Loucy (cell line): Measurements from ENCODE around the gene SULT4A1.
"Not testable (repeated sequence)": the region's sequence is repeated elsewhere in the genome, so short reads cannot be mapped to it uniquely, and the experiment has no call there.

Experiments
- H2AFZ ChIP-seq: fragments of 200-600 bp; sonication (generic); 2 replicates; pipeline ENCODE4 v1.6.0; 2016; ENCODE audit warnings: antibody characterized with exemption, mild to moderate bottlenecking, low read length, moderate library complexity
- H3F3A ChIP-seq: fragments of 200-600 bp; 2 replicates; pipeline ENCODE4 v1.6.0; 2016; ENCODE audit warnings: antibody characterized with exemption, low read depth, mild to moderate bottlenecking
- H3K27me3 ChIP-seq: fragments of 200-600 bp; sonication (generic); 2 replicates; pipeline ENCODE4 v1.6.1; 2014; ENCODE audit warnings: low read length, mild to moderate bottlenecking; ENCODE audit not compliant: insufficient read depth, poor library complexity, severe bottlenecking
- H3K36me3 ChIP-seq: fragments of 200-600 bp; sonication (generic); 2 replicates; pipeline ENCODE4 v1.6.1; 2016; ENCODE audit warnings: low read length; ENCODE audit not compliant: insufficient read depth
- H3K4me1 ChIP-seq: fragments of 200-600 bp; sonication (generic); 2 replicates; pipeline ENCODE4 v1.5.1; 2014; ENCODE audit warnings: low read length, mild to moderate bottlenecking; ENCODE audit not compliant: insufficient read depth, poor library complexity, severe bottlenecking
- H3K4me2 ChIP-seq: fragments of 200-600 bp; sonication (generic); 2 replicates; pipeline ENCODE4 v1.6.0; 2014; ENCODE audit warnings: antibody characterized with exemption, low read length, low read depth, mild to moderate bottlenecking; ENCODE audit not compliant: poor library complexity, severe bottlenecking
- H3K4me3 ChIP-seq: fragments of 200-600 bp; sonication (generic); 2 replicates; pipeline ENCODE4 v1.5.1; 2014; ENCODE audit warnings: low read length, mild to moderate bottlenecking, mixed read lengths; ENCODE audit not compliant: poor library complexity, severe bottlenecking
- H3K79me2 ChIP-seq: fragments of 200-600 bp; sonication (generic); 2 replicates; pipeline ENCODE4 v1.6.1; 2014; ENCODE audit warnings: low read length; ENCODE audit not compliant: insufficient read depth
- H3K9ac ChIP-seq: fragments of 200-600 bp; sonication (generic); 2 replicates; pipeline ENCODE4 v1.6.0; 2014; ENCODE audit warnings: mild to moderate bottlenecking, low read depth, low read length, moderate library complexity; ENCODE audit not compliant: poor library complexity, severe bottlenecking
- H3K9me2 ChIP-seq: fragments of 200-600 bp; sonication (generic); replicated peaks from 2 replicates; pipeline ENCODE4 v1.6.1; 2016; ENCODE audit warnings: low read depth, low read length, mixed read lengths
- H3K9me3 ChIP-seq: fragments of 200-600 bp; sonication (generic); 2 replicates; pipeline ENCODE4 v1.6.1; 2014; ENCODE audit warnings: mild to moderate bottlenecking, antibody characterized with exemption, low read length, low read depth; ENCODE audit not compliant: insufficient read depth
- H4K20me1 ChIP-seq: fragments of 200-600 bp; sonication (generic); 2 replicates; pipeline ENCODE4 v1.6.0; 2014; ENCODE audit warnings: antibody characterized with exemption, low read length, mild to moderate bottlenecking; ENCODE audit not compliant: insufficient read depth, poor library complexity, severe bottlenecking
- EZH2phosphoT487 ChIP-seq: fragments of 200-600 bp; IDR thresholded peaks from 2 replicates; pipeline ENCODE4 v1.6.1; 2018; ENCODE audit warnings: antibody characterized with exemption, mild to moderate bottlenecking, moderate library complexity, borderline replicate concordance
- TF ChIP-seq, protein P1 (sequence below): fragments of 200-600 bp; sonication (generic); conservative IDR thresholded peaks from 2 replicates; pipeline ENCODE4 v1.5.1; 2014; ENCODE audit warnings: mild to moderate bottlenecking, antibody characterized with exemption, low read length

SULT4A1 gene

DNA sequence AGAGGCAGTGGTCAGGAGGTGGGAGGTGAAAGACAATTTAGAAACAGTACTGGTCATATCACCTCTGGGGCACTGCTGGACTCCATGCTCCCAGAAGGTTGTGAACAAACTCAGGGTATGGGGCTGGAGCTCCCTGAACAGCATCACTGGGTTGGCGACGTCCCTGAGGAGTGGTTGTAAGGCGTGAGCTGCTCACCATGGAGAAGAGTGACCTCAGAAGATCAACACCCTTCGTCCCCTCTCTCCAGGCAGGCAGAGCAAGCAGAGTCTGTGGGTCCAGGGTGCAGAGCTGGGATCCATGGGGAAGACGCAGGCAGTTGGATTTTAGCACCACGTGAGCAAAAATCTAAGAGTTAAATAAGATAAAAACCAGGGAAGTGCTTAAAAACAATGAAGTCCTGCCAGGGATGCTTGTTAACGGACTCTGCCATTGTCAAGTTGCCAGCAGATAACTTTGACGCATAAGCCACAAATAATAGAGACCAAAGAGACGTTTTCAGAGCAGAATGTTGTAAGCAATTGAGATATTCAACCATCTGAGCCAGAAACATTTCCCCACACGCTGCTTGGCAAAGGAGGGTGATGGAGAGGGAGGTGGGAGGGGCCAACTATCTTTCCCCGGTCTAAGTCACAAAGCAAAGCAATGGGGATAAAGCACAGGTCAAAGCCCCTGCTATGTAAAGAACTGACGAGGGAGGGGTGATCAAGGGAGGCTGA is 15.9 kb upstream of the SULT4A1 start:
- H3K9ac ChIP-seq, result no peak overlapping the region
- no peak overlapping the region for H2AFZ ChIP-seq
- no peak overlapping the region for H3K4me2 ChIP-seq
- H3K9me3 ChIP-seq, result no peaks in the 10 kb centered on the region
- H3K4me1 ChIP-seq, result no peaks in the 10 kb centered on the region
- H3K9me2 ChIP-seq, result no peaks in the 10 kb centered on the region
- H3K4me3 ChIP-seq, result no peak overlapping the region
- no peaks in the 10 kb centered on the region for H3K79me2 ChIP-seq
- no peak for TF ChIP-seq EZH2phosphoT487
- TF ChIP-seq, protein P1, sequence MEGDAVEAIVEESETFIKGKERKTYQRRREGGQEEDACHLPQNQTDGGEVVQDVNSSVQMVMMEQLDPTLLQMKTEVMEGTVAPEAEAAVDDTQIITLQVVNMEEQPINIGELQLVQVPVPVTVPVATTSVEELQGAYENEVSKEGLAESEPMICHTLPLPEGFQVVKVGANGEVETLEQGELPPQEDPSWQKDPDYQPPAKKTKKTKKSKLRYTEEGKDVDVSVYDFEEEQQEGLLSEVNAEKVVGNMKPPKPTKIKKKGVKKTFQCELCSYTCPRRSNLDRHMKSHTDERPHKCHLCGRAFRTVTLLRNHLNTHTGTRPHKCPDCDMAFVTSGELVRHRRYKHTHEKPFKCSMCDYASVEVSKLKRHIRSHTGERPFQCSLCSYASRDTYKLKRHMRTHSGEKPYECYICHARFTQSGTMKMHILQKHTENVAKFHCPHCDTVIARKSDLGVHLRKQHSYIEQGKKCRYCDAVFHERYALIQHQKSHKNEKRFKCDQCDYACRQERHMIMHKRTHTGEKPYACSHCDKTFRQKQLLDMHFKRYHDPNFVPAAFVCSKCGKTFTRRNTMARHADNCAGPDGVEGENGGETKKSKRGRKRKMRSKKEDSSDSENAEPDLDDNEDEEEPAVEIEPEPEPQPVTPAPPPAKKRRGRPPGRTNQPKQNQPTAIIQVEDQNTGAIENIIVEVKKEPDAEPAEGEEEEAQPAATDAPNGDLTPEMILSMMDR, result no peak
- H3K27me3 ChIP-seq, result no peaks in the 10 kb centered on the region
- H3K36me3 ChIP-seq, result no peaks in the 10 kb centered on the region
- no peaks in the 10 kb centered on the region for H3F3A ChIP-seq
- no peaks in the 10 kb centered on the region for H4K20me1 ChIP-seq

GRCh38 chr22:43876866-43877509 is 14.7 kb upstream of the SULT4A1 start:
- TF ChIP-seq, protein P1, result no peak
- no peak for TF ChIP-seq EZH2phosphoT487
- H3K9me2 ChIP-seq, result no peaks in the 10 kb centered on the region
- no peaks in the 10 kb centered on the region for H3K4me1 ChIP-seq
- H3K9ac ChIP-seq, result no peak overlapping the region
- no peaks in the 10 kb centered on the region for H3K79me2 ChIP-seq
- H3K27me3 ChIP-seq, result no peaks in the 10 kb centered on the region
- H3F3A ChIP-seq, result no peaks in the 10 kb centered on the region
- no peak overlapping the region for H3K4me3 ChIP-seq
- H3K36me3 ChIP-seq, result no peaks in the 10 kb centered on the region
- no peak overlapping the region for H3K4me2 ChIP-seq
- H3K9me3 ChIP-seq, result no peaks in the 10 kb centered on the region
- no peak overlapping the region for H2AFZ ChIP-seq
- H4K20me1 ChIP-seq, result no peaks in the 10 kb centered on the region

- TF ChIP-seq EZH2phosphoT487, result no peak
- TF ChIP-seq, protein P1, result no peak
- H3K4me1 ChIP-seq, result no peaks in the 10 kb centered on the region
- H3K4me2 ChIP-seq, result no peak overlapping the region
- H2AFZ ChIP-seq, result no peak overlapping the region
- no peak overlapping the region for H3K4me3 ChIP-seq
- H3K9me2 ChIP-seq, result no peaks in the 10 kb centered on the region
- no peaks in the 10 kb centered on the region for H3F3A ChIP-seq
- no peaks in the 10 kb centered on the region for H3K79me2 ChIP-seq
- no peaks in the 10 kb centered on the region for H3K9me3 ChIP-seq
- no peaks in the 10 kb centered on the region for H3K36me3 ChIP-seq
- no peak overlapping the region for H3K9ac ChIP-seq
- no peaks in the 10 kb centered on the region for H4K20me1 ChIP-seq
- H3K27me3 ChIP-seq, result no peaks in the 10 kb centered on the region
These were observed 7.5 kb upstream of the SULT4A1 start for GRCh38 chr22:43869799-43870198.

GRCh38 chr22:43869001-43869400 is 6.7 kb upstream of the SULT4A1 start:
- not testable (repeated sequence) for H3K4me3 ChIP-seq, H3K9ac ChIP-seq, H2AFZ ChIP-seq, H3K4me2 ChIP-seq, H3K9me3 ChIP-seq, H3K4me1 ChIP-seq, H3K36me3 ChIP-seq, H4K20me1 ChIP-seq, H3K79me2 ChIP-seq, H3F3A ChIP-seq, H3K9me2 ChIP-seq, H3K27me3 ChIP-seq
